B cell (primary cell): Measurements from ENCODE around the gene MRPL32. TPM values are rescaled to one million over a fixed set of nuclear protein-coding genes. Genes with fewer than 3 reads are reported as not detected.

Experiments used
- ATAC-seq: fragments of 200-7000 bp; cut with Tn5 transposase; one replicate; pipeline ENCODE4 v1.10.0; 2021; ENCODE audit warnings: low read depth, mild to moderate bottlenecking, moderate number of reproducible peaks, moderate library complexity
- CTCF ChIA-PET: fragments of 350-600 bp; sonication (Branson Sonifier 250); formaldehyde crosslinking; loops from one replicate; lab custom pipeline; 2021; ENCODE audit warnings: antibody characterized with exemption, inconsistent platforms; lab: Charles Lee
- POLR2A ChIA-PET: fragments of 350-600 bp; sonication (Branson Sonifier 250); formaldehyde crosslinking; loops from one replicate; lab custom pipeline; 2021; ENCODE audit warnings: antibody characterized with exemption; lab: Charles Lee
- DNase-seq: peaks from one replicate; pipeline ENCODE4 v3.0.0; 2013
- H2AFZ ChIP-seq: 2 replicates; pipeline ENCODE4 v1.6.1; 2012; ENCODE audit warnings: mild to moderate bottlenecking, low read depth, low read length; ENCODE audit not compliant: insufficient read depth, poor library complexity, severe bottlenecking
- H3K27ac ChIP-seq, 2 donors: 1 replicate in 1 of 2; 2 replicates in 1 of 2; pipeline ENCODE4 v1.5.1; 2012 to 2013; ENCODE audit warnings: low read length in 2 of 2, mild to moderate bottlenecking in 2 of 2, moderate library complexity in 1 of 2
- H3K27me3 ChIP-seq, 4 experiments: fragments of 200-600 bp in 1 of 4; sonication (generic) in 1 of 4; replicated peaks in 1 of 4; 1 replicate in 2 of 4; 2 replicates in 2 of 4; pipeline versions ENCODE4 v1.6.1 to v1.7.0; 2013 to 2016; ENCODE audit warnings: low read length in 3 of 4, mild to moderate bottlenecking in 2 of 4, mixed read lengths in 1 of 4, moderate library complexity in 1 of 4; ENCODE audit not compliant: insufficient read depth in 4 of 4, control insufficient read depth in 3 of 4; ENCODE audit errors: control extremely low read depth in 1 of 4
- H3K36me3 ChIP-seq, 2 experiments: replicated peaks in 1 of 2; 1 replicate in 1 of 2; 2 replicates in 1 of 2; pipeline versions ENCODE4 v1.6.1 to v1.7.1; 2013; ENCODE audit warnings: low read length in 1 of 2; ENCODE audit not compliant: insufficient read depth in 2 of 2, control insufficient read depth in 1 of 2; ENCODE audit errors: control extremely low read depth in 1 of 2, extremely low read depth in 1 of 2
- H3K4me1 ChIP-seq, 2 donors: fragments of 200-600 bp in 1 of 2; sonication (generic) in 1 of 2; 1 replicate in 1 of 2; 2 replicates in 1 of 2; pipeline versions ENCODE4 v1.5.1 to v1.6.1; 2013 to 2017; ENCODE audit warnings: low read length in 2 of 2; ENCODE audit not compliant: control insufficient read depth in 2 of 2, insufficient read depth in 2 of 2
- H3K4me2 ChIP-seq: replicated peaks from 2 replicates; pipeline ENCODE3; 2012; ENCODE audit warnings: mild to moderate bottlenecking, low read depth, low read length; ENCODE audit not compliant: poor library complexity, severe bottlenecking
- H3K4me3 ChIP-seq, 5 experiments: fragments of 200-600 bp in 1 of 5; sonication (generic) in 1 of 5; 1 replicate in 3 of 5; 2 replicates in 2 of 5; pipeline versions ENCODE4 v1.5.1 to v1.7.0; 2011 to 2016; ENCODE audit warnings: low read length in 4 of 5, mild to moderate bottlenecking in 4 of 5, low read depth in 2 of 5, control low read depth in 1 of 5, moderate library complexity in 1 of 5; ENCODE audit not compliant: insufficient read depth in 1 of 5; ENCODE audit errors: control extremely low read depth in 1 of 5, extremely low read depth in 1 of 5
- H3K79me2 ChIP-seq: fragments of 200-600 bp; sonication (generic); one replicate; pipeline ENCODE4 v1.6.0; 2016; ENCODE audit warnings: low read length; ENCODE audit not compliant: control insufficient read depth, insufficient read depth
- H3K9ac ChIP-seq: fragments of 200-600 bp; sonication (generic); 2 replicates; pipeline ENCODE4 v1.6.1; 2017; ENCODE audit warnings: mild to moderate bottlenecking, low read length, moderate library complexity
- H3K9me3 ChIP-seq, 3 donors: one replicate each; pipeline versions ENCODE4 v1.6.1 to v1.7.1; 2013; ENCODE audit warnings: low read length in 2 of 3; ENCODE audit not compliant: control insufficient read depth in 2 of 3, insufficient read depth in 1 of 3; ENCODE audit errors: control extremely low read depth in 1 of 3
- H4K20me1 ChIP-seq: 2 replicates; pipeline ENCODE4 v1.6.0; 2012; ENCODE audit warnings: mild to moderate bottlenecking, low read length; ENCODE audit not compliant: insufficient read depth, control insufficient read depth, poor library complexity, severe bottlenecking
- H3K27ac Mint-ChIP-seq: one replicate; pipeline ENCODE4 v1.8.0; 2021; ENCODE audit warnings: mixed read lengths
- H3K27me3 Mint-ChIP-seq: one replicate; pipeline ENCODE4 v1.8.0; 2021; ENCODE audit warnings: mixed read lengths
- H3K4me1 Mint-ChIP-seq: one replicate; pipeline ENCODE4 v1.8.0; 2021; ENCODE audit warnings: mixed read lengths
- H3K4me3 Mint-ChIP-seq: one replicate; pipeline ENCODE4 v1.8.0; 2021; ENCODE audit warnings: mixed read lengths
- H3K9me3 Mint-ChIP-seq: one replicate; pipeline ENCODE4 v1.8.0; 2022; ENCODE audit warnings: mixed read lengths; ENCODE audit not compliant: insufficient read depth
- CTCF ChIP-seq: fragments of 200-600 bp; IDR thresholded peaks from one replicate; pipeline ENCODE4 v1.8.0; 2022; ENCODE audit warnings: antibody characterized with exemption, mild to moderate bottlenecking
- EZH2 ChIP-seq: IDR thresholded peaks from 2 replicates; pipeline ENCODE4 v1.6.1; 2012; ENCODE audit warnings: borderline replicate concordance, low read depth, mild to moderate bottlenecking, moderate library complexity, low read length; ENCODE audit not compliant: insufficient read depth, poor library complexity, severe bottlenecking
- WGBS: methylation state at CpG from one replicate; pipeline ENCODE4 v1.1.5; 2013; ENCODE audit warnings: missing lambda C conversion rate; ENCODE audit not compliant: insufficient coverage; 5-methylcytosine and 5-hydroxymethylcytosine counted together
- intact Hi-C: fragments of 100-400 bp; cut with micrococcal nuclease; formaldehyde crosslinking; loops from one replicate; pipeline ENCODE4 v1.10.0; 2022
- polyA plus RNA-seq: library from polyadenylated mRNA; depleted of rRNA; stranded (reverse); fragments of >200 nt; gene quantifications from 2 replicates; pipeline ENCODE4 v1.2.3, GENCODE V29; 2012
- total RNA-seq, 2 donors: library from RNA; stranded (reverse); fragments of 120-200 nt in 1 of 2; gene quantifications; 1 replicate in 1 of 2; 2 replicates in 1 of 2; pipeline versions ENCODE4 v1.2.3 to v1.2.4, GENCODE V29; 2013 to 2022

MRPL32 gene
- total and polyA plus RNA-seq, 2 donors (not counting 1 experiment from before 2014, with no cell fraction given): 25.3 to 31.7 TPM

- TF ChIP-seq EZH2 (no peak), CTCF (no peak)
- Mint-ChIP-seq H3K4me3 (no peak overlapping the region), H3K9me3 (no peaks in the 10 kb centered on the region), H3K4me1 (peaks cover 1% of the 10 kb centered on the region), H3K27me3 (peaks cover 5% of the 10 kb centered on the region), H3K27ac (no peak overlapping the region)
- Histone ChIP-seq H3K27me3 (no peaks in the 10 kb centered on the region), H3K4me2 (peak overlapping the region; percentile 14), H3K9me3 (no peaks in the 10 kb centered on the region), H3K9ac (no peak overlapping the region), H3K36me3 (no peaks in the 10 kb centered on the region), H3K27ac (peak overlapping the region in 1 of 2 donors; percentile 12), H3K4me3 (no peak overlapping the region), H3K79me2 (no peaks in the 10 kb centered on the region), H3K4me1 (no peaks in the 10 kb centered on the region), H4K20me1 (no peaks in the 10 kb centered on the region), H2AFZ (peak overlapping the region; percentile 21)
- WGBS: 0% methylated on average over 1 of the region's 4 CpGs
- CTCF ChIA-PET: interaction anchor here (0.6 to 1.9 kb wide), 2 partner anchors 11 to 902 kb away, joined by 4 to 5 read pairs; no protein-coding TSS in a partner anchor
- intact Hi-C loops: no loop called here
- DNase-seq: no peak
- no peak for ATAC-seq
- POLR2A ChIA-PET: no interaction called here
Measured at GRCh38 chr7:42945821-42946626, 13.8 kb downstream of the MRPL32 start.

- intact Hi-C loops: no loop called here
Measured at GRCh38 chr7:42946627-42946950, 14.4 kb downstream of the MRPL32 start.

More at GRCh38 chr7:42946627-42946950, 14.4 kb downstream of the MRPL32 start:
- ChIA-PET CTCF (interaction anchor here (0.6 kb wide), 1 partner anchor 901 kb away, joined by 4 read pairs; no protein-coding TSS in a partner anchor), POLR2A (no interaction called here)
- DNase-seq: no peak
- TF ChIP-seq CTCF (no peak), EZH2 (no peak)
- H3K9me3 Mint-ChIP-seq: no peaks in the 10 kb centered on the region
- WGBS: 100% methylated on average over 2 of the region's 2 CpGs
- H3K4me1 Mint-ChIP-seq: peaks cover 1% of the 10 kb centered on the region
- Histone ChIP-seq H3K9me3 (no peaks in the 10 kb centered on the region), H3K27ac (no peak overlapping the region), H3K4me1 (no peaks in the 10 kb centered on the region), H3K27me3 (no peaks in the 10 kb centered on the region), H3K4me2 (no peak overlapping the region), H3K9ac (no peak overlapping the region), H2AFZ (no peak overlapping the region), H4K20me1 (no peaks in the 10 kb centered on the region), H3K4me3 (no peak overlapping the region), H3K79me2 (no peaks in the 10 kb centered on the region), H3K36me3 (no peaks in the 10 kb centered on the region)
- no peak overlapping the region for H3K27ac Mint-ChIP-seq
- no peak overlapping the region for H3K4me3 Mint-ChIP-seq
- ATAC-seq: no peak
- H3K27me3 Mint-ChIP-seq: peaks cover 5% of the 10 kb centered on the region
